Uterus (tissue), 4 donors: ENCODE data around the gene TMLHE. TPM values are rescaled to one million over a fixed set of nuclear protein-coding genes. Genes with fewer than 3 reads are reported as not detected.
"Not testable (repeated sequence)": the region's sequence is repeated elsewhere in the genome, so short reads cannot be mapped to it uniquely, and the experiment has no call there.

Experiments
- DNase-seq, 2 donors: peaks; one replicate each; pipeline ENCODE4 v3.0.0-alpha.2; 2019 to 2020
- H3K27ac ChIP-seq, 2 donors: fragments of 200-600 bp; sonication (generic); 1 replicate in 1 of 2; 2 replicates in 1 of 2; pipeline ENCODE4 v1.5.1; 2016 to 2018
- H3K27me3 ChIP-seq, 2 donors: fragments of 200-600 bp; sonication (generic); one replicate each; pipeline ENCODE4 v1.5.1; 2018 to 2019; ENCODE audit warnings: control low read depth in 1 of 2
- H3K36me3 ChIP-seq, 2 donors: fragments of 200-600 bp; sonication (generic); one replicate each; pipeline ENCODE4 v1.5.1; 2019; ENCODE audit warnings: control low read depth in 1 of 2
- H3K4me1 ChIP-seq, 2 donors: fragments of 200-600 bp; sonication (generic); one replicate each; pipeline ENCODE4 v1.5.1; 2018 to 2019; ENCODE audit warnings: control low read depth in 1 of 2
- H3K4me3 ChIP-seq, 2 donors: fragments of 200-600 bp; sonication (generic); 1 replicate in 1 of 2; 2 replicates in 1 of 2; pipeline ENCODE4 v1.5.1; 2018 to 2019; ENCODE audit warnings: mild to moderate bottlenecking in 1 of 2
- H3K9me3 ChIP-seq, 2 donors: fragments of 200-600 bp; sonication (generic); one replicate each; pipeline ENCODE4 v1.5.1; 2019; ENCODE audit warnings: control low read depth in 1 of 2
- CTCF ChIP-seq, 4 experiments: fragments of 200-600 bp in 2 of 4; fragments of 450-650 bp in 2 of 4; sonication (generic) in 2 of 4; IDR thresholded peaks; one replicate each; pipeline ENCODE4 v1.5.1; 2016 to 2019; ENCODE audit warnings: antibody characterized with exemption in 4 of 4, mild to moderate bottlenecking in 2 of 4, moderate library complexity in 1 of 4
- POLR2A ChIP-seq, 2 donors: fragments of 450-650 bp; IDR thresholded peaks; one replicate each; pipeline ENCODE4 v1.6.1; 2016; ENCODE audit warnings: antibody characterized with exemption in 2 of 2, mild to moderate bottlenecking in 1 of 2, moderate library complexity in 1 of 2
- intact Hi-C: fragments of 100-400 bp; cut with DNase I; formaldehyde crosslinking; loops from one replicate; pipeline ENCODE4 v1.15.1; 2023; ENCODE audit warnings: low total_unique reads
- total RNA-seq, 4 donors: library from RNA; depleted of rRNA in 3 of 4; stranded (reverse); fragments of >200 nt in 3 of 4; gene quantifications; one replicate each; pipeline versions ENCODE4 v1.1.0 to v1.2.4, GENCODE V29; 2014 to 2023
- donor health status: DM: yes; HTN: yes; CAD: no.

Gene TMLHE
- total RNA-seq, 4 donors from 2014 or later: 2.4 to 42.0 (median 20.2) TPM

- intact Hi-C loops: no loop called here
- DNase-seq: no peak
- Histone ChIP-seq H3K27me3 (no peaks in the 10 kb centered on the region), H3K4me3 (no peak overlapping the region), H3K9me3 (peaks cover 0 to 23% of the 10 kb centered on the region in 2 donors), H3K4me1 (no peaks in the 10 kb centered on the region), H3K36me3 (no peaks in the 10 kb centered on the region), H3K27ac (no peak overlapping the region)
- TF ChIP-seq CTCF (IDR thresholded peaks at IDR 0.05) (no peak), POLR2A (IDR thresholded peaks at IDR 0.05) (no peak)
Observed at GRCh38 chrX:155544881-155545280, 67.9 kb downstream of the TMLHE start.

GRCh38 chrX:155535866-155536265 lies 76.9 kb downstream of the TMLHE start:
- no peaks in the 10 kb centered on the region for H3K27me3 ChIP-seq
- intact Hi-C loops: no loop called here
- TF ChIP-seq CTCF (IDR thresholded peaks at IDR 0.05) (no peak), POLR2A (IDR thresholded peaks at IDR 0.05) (no peak)
- H3K9me3 ChIP-seq: peaks cover 0 to 5% of the 10 kb centered on the region in 2 donors
- no peak overlapping the region for H3K27ac ChIP-seq
- H3K4me3 ChIP-seq: no peak overlapping the region
- DNase-seq: no peak
- H3K4me1 ChIP-seq: no peaks in the 10 kb centered on the region
- H3K36me3 ChIP-seq: no peaks in the 10 kb centered on the region

- Histone ChIP-seq H3K27me3 (no peaks in the 10 kb centered on the region), H3K9me3 (no peaks in the 10 kb centered on the region), H3K36me3 (no peaks in the 10 kb centered on the region), H3K4me3 (no peak overlapping the region), H3K4me1 (no peaks in the 10 kb centered on the region), H3K27ac (no peak overlapping the region)
- intact Hi-C loops: no loop called here
- TF ChIP-seq CTCF (IDR thresholded peaks at IDR 0.05) (no peak), POLR2A (IDR thresholded peaks at IDR 0.05) (no peak)
- DNase-seq: no peak
Observed at GRCh38 chrX:155534800-155535199, 78.0 kb downstream of the TMLHE start.

- H3K4me3 ChIP-seq, H3K4me1 ChIP-seq, H3K27me3 ChIP-seq, H3K9me3 ChIP-seq, H3K27ac ChIP-seq, DNase-seq, intact Hi-C loops, H3K36me3 ChIP-seq: not testable (repeated sequence)
Observed at GRCh38 chrX:155527023-155527422, 85.7 kb downstream of the TMLHE start.

- intact Hi-C loops: no loop called here
- no peaks in the 10 kb centered on the region for H3K36me3 ChIP-seq
- TF ChIP-seq CTCF (IDR thresholded peaks at IDR 0.05) (no peak), POLR2A (IDR thresholded peaks at IDR 0.05) (no peak)
Observed at GRCh38 chrX:155514225-155514624, 98.5 kb downstream of the TMLHE start.

GRCh38 chrX:155505296-155505695 lies 107.5 kb downstream of the TMLHE start:
- DNase-seq: no peak
- no peak overlapping the region for H3K27ac ChIP-seq
- no peak overlapping the region for H3K4me3 ChIP-seq
- no peaks in the 10 kb centered on the region for H3K4me1 ChIP-seq
- no peak for TF ChIP-seq CTCF (IDR thresholded peaks at IDR 0.05)
- TF ChIP-seq POLR2A (IDR thresholded peaks at IDR 0.05): no peak
- no peaks in the 10 kb centered on the region for H3K9me3 ChIP-seq
- H3K27me3 ChIP-seq: no peaks in the 10 kb centered on the region
- intact Hi-C loops: no loop called here
- no peaks in the 10 kb centered on the region for H3K36me3 ChIP-seq

More at GRCh38 chrX:155514225-155514624, 98.5 kb downstream of the TMLHE start:
- Histone ChIP-seq H3K4me3 (no peak overlapping the region), H3K9me3 (no peaks in the 10 kb centered on the region), H3K4me1 (no peaks in the 10 kb centered on the region), H3K27ac (no peak overlapping the region), H3K27me3 (no peaks in the 10 kb centered on the region)
- no peak for DNase-seq

- intact Hi-C loops, DNase-seq, H3K4me3 ChIP-seq, H3K36me3 ChIP-seq, H3K9me3 ChIP-seq, H3K27me3 ChIP-seq, H3K4me1 ChIP-seq, H3K27ac ChIP-seq: not testable (repeated sequence)
Observed at GRCh38 chrX:155495134-155495533, 117.6 kb downstream of the TMLHE start.

- H3K4me3 ChIP-seq, H3K27me3 ChIP-seq, intact Hi-C loops, H3K9me3 ChIP-seq, H3K27ac ChIP-seq, H3K4me1 ChIP-seq, DNase-seq, H3K36me3 ChIP-seq: not testable (repeated sequence)
Observed at GRCh38 chrX:155491421-155491820, 121.3 kb downstream of the TMLHE start.

- not testable (repeated sequence) for H3K4me1 ChIP-seq
Observed at GRCh38 chrX:155477136-155477535, 135.6 kb downstream of the TMLHE start.

More at GRCh38 chrX:155477136-155477535, 135.6 kb downstream of the TMLHE start:
- H3K36me3 ChIP-seq, H3K27ac ChIP-seq, DNase-seq, H3K27me3 ChIP-seq, H3K4me3 ChIP-seq, intact Hi-C loops, H3K9me3 ChIP-seq: not testable (repeated sequence)
